ENCODE results near the gene DNM1. TPM values are rescaled to one million over a fixed set of nuclear protein-coding genes. Genes with fewer than 3 reads are reported as not detected.

Gene DNM1
- total and polyA plus RNA-seq, 2 experiments from 2014 or later, result 36.0 to 42.0 TPM

DNA sequence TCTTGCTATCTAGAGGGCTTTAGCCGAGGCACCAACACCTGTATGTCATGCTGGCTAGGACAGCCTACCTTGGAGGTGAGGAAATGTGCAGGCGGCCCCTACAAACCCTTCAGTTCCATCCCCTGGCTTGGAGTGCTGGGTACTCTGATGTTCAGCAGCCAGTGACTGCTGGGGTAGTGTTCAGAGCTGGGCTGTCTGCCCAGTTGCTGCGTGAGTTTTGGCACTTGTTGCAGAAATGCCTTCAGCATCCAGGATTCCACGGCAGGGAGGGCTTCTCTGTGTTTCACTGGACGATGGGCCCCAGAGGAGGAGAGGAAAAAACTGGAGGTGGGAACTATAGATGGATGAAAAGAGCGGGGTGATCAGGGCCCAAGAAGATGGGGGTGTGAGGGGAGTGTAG is 83.3 kb downstream of the DNM1 start (continued):
- TF ChIP-seq, protein P1, sequence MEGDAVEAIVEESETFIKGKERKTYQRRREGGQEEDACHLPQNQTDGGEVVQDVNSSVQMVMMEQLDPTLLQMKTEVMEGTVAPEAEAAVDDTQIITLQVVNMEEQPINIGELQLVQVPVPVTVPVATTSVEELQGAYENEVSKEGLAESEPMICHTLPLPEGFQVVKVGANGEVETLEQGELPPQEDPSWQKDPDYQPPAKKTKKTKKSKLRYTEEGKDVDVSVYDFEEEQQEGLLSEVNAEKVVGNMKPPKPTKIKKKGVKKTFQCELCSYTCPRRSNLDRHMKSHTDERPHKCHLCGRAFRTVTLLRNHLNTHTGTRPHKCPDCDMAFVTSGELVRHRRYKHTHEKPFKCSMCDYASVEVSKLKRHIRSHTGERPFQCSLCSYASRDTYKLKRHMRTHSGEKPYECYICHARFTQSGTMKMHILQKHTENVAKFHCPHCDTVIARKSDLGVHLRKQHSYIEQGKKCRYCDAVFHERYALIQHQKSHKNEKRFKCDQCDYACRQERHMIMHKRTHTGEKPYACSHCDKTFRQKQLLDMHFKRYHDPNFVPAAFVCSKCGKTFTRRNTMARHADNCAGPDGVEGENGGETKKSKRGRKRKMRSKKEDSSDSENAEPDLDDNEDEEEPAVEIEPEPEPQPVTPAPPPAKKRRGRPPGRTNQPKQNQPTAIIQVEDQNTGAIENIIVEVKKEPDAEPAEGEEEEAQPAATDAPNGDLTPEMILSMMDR (conservative IDR thresholded peaks at IDR 0.05; ENCODE audit: low read depth in 2 of 2), result no peak
- TF ChIP-seq, protein P2, sequence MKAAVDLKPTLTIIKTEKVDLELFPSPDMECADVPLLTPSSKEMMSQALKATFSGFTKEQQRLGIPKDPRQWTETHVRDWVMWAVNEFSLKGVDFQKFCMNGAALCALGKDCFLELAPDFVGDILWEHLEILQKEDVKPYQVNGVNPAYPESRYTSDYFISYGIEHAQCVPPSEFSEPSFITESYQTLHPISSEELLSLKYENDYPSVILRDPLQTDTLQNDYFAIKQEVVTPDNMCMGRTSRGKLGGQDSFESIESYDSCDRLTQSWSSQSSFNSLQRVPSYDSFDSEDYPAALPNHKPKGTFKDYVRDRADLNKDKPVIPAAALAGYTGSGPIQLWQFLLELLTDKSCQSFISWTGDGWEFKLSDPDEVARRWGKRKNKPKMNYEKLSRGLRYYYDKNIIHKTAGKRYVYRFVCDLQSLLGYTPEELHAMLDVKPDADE (IDR thresholded peaks at IDR 0.05), result no peak
- no peak for TF ChIP-seq CREB1 (CRISPR knock-in tag; IDR thresholded peaks at IDR 0.05; ENCODE audit: low read depth)
- no peak for TF ChIP-seq STAT1 (IDR thresholded peaks at IDR 0.05; ENCODE audit: unreplicated experiment)

DNA sequence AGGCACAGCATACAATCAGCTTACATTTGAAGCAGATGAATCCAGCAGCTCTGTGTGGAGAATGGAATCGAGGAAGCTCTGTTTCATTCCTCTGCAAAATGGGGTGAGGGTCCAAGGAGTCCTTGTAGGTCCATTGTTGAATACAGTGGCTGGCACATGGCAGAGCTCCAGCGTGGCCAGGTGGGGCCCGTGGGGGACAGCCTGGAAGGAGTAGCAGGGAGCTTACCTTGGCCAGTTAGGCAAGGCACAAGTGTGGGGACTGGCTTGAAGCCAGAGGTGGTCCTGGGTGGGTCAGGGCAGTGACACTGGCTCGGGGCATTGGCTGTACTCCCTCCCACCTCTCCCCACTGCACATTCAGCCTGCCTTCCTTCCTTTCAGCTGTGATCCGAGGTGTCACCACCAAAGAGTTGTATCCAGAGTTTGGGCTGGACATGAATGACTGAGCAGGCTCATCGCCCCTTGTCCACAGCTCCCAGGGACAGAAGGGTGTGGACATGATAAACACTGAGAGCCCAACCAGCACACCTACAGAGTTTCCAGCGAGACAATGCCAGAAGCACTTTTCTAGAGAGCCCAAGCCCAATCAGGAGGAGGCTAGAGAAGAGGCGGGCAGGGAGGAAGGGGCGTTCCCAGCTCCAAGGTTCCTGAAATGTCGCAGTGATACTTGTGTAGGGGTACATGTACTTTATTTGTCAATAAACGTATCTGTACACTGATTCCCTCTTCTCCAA is 85.3 kb downstream of the DNM1 start:
- H3K27me3 ChIP-seq (ENCODE audit: insufficient read depth), result no peaks in the 10 kb centered on the region
- H3K9me2 ChIP-seq (ENCODE audit: insufficient read depth), result no peaks in the 10 kb centered on the region
- H3K27ac Mint-ChIP-seq, result no peak overlapping the region
- no peak overlapping the region for H3K4me2 ChIP-seq
- H2AFZ ChIP-seq, result no peak overlapping the region
- ATAC-seq (no peak), DNase-seq (ENCODE audit: low spot score) (no peak)
- H3K36me3 Mint-ChIP-seq (ENCODE audit: low read depth), result peaks cover 17% of the 10 kb centered on the region
- H3K79me2 ChIP-seq (replicated peaks; ENCODE audit: insufficient read depth), result no peaks in the 10 kb centered on the region
- no peak overlapping the region for H3K4me3 ChIP-seq
- no peaks in the 10 kb centered on the region for H3K4me1 ChIP-seq (ENCODE audit: insufficient read depth)
- H3K4me1 Mint-ChIP-seq, result no peaks in the 10 kb centered on the region
- H3K9me3 Mint-ChIP-seq, result no peaks in the 10 kb centered on the region; the same call in 2 of the 3 replicates
- no peaks in the 10 kb centered on the region for H3F3A ChIP-seq (replicated peaks; ENCODE audit: low read depth)
- H3K27me3 Mint-ChIP-seq (ENCODE audit: insufficient read depth, low read depth, poor library complexity), result no peaks in the 10 kb centered on the region
- no peaks in the 10 kb centered on the region for H3K36me3 ChIP-seq (ENCODE audit: insufficient read depth)
- no peak overlapping the region for H3K4me3 Mint-ChIP-seq
- H3K27ac ChIP-seq (ENCODE audit: low read depth), result no peak overlapping the region
- no peaks in the 10 kb centered on the region for H4K20me1 ChIP-seq (replicated peaks; ENCODE audit: insufficient read depth)
- TF ChIP-seq EZH2 (IDR thresholded peaks at IDR 0.05; ENCODE audit: low read depth, unreplicated experiment) (no peak), NANOG (IDR thresholded peaks at IDR 0.05; ENCODE audit: borderline replicate concordance) (no peak), POLR2AphosphoS5 (IDR thresholded peaks at IDR 0.05; ENCODE audit: low read depth) (no peak), JUNB (IDR thresholded peaks at IDR 0.05; ENCODE audit: unreplicated experiment) (no peak), ZNF331 (CRISPR knock-in tag; IDR thresholded peaks at IDR 0.05; ENCODE audit: low read depth) (no peak), CREB1 (CRISPR knock-in tag; IDR thresholded peaks at IDR 0.05; ENCODE audit: low read depth) (no peak), ZNF114 (CRISPR knock-in tag; IDR thresholded peaks at IDR 0.05) (no peak)
- TF ChIP-seq, protein P3, sequence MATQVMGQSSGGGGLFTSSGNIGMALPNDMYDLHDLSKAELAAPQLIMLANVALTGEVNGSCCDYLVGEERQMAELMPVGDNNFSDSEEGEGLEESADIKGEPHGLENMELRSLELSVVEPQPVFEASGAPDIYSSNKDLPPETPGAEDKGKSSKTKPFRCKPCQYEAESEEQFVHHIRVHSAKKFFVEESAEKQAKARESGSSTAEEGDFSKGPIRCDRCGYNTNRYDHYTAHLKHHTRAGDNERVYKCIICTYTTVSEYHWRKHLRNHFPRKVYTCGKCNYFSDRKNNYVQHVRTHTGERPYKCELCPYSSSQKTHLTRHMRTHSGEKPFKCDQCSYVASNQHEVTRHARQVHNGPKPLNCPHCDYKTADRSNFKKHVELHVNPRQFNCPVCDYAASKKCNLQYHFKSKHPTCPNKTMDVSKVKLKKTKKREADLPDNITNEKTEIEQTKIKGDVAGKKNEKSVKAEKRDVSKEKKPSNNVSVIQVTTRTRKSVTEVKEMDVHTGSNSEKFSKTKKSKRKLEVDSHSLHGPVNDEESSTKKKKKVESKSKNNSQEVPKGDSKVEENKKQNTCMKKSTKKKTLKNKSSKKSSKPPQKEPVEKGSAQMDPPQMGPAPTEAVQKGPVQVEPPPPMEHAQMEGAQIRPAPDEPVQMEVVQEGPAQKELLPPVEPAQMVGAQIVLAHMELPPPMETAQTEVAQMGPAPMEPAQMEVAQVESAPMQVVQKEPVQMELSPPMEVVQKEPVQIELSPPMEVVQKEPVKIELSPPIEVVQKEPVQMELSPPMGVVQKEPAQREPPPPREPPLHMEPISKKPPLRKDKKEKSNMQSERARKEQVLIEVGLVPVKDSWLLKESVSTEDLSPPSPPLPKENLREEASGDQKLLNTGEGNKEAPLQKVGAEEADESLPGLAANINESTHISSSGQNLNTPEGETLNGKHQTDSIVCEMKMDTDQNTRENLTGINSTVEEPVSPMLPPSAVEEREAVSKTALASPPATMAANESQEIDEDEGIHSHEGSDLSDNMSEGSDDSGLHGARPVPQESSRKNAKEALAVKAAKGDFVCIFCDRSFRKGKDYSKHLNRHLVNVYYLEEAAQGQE (IDR thresholded peaks at IDR 0.05; ENCODE audit: unreplicated experiment), result no peak
- TF ChIP-seq, protein P1 (conservative IDR thresholded peaks at IDR 0.05; ENCODE audit: low read depth in 2 of 2), result no peak

Measured in GM23338 (cell line).